ENCODE measurements around the gene SLC43A2.

SLC43A2 gene

DNA sequence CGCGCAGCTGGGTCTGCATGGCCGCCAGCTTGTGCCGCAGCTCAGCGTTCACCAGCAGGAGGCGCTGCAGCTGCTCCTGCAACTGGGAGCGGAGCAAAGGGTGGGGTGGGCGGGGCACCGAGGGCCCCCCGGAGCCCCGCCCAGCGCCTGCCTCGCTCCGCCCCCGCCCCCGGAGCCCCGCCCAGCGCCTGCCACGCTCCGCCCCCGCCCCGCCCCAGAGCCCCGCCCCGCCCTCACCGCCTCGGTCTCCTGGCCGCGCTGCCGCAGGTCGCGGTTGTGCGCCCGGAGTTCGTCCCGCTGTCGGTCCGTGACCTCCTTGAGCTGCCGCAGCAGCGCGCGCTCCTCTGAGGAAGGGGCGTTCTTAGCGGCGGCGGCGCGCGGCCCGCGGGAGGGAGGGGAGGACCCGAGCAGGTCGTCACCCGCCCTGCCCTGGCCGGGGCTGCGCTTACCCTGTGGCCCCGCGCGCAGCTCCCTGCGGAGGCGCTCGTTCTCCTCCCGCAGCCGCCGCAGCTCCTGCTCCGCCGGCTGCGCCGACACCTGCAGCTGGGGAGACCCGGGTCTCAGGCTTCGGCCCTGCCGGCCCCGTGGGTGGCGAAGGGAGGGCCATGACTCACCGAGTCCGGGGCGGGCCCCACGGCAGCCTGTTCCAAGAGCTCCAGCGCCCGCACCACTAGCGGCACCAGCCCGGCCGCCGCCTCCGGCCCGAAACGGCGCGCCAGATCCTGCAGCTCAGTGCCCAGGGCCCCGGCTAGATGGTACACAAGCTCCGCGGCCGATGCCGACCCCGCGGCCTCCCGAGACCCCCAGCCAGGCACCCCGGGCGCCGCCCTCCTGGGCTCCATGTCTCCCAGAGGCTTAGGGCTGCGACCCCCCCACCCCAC is 20.6 kb upstream of the SLC43A2 start:
- Mint-ChIP-seq H3K4me3 (peak overlapping the region; percentile 68), H3K36me3 (ENCODE audit: insufficient read depth) (peaks cover 36% of the 10 kb centered on the region), H3K27me3 (no peaks in the 10 kb centered on the region), H3K27ac (ENCODE audit: low read depth) (no peak overlapping the region), H3K9me3 (no peaks in the 10 kb centered on the region), H3K4me1 (peaks cover 4% of the 10 kb centered on the region)
- peak; percentile 89 to 90 for DNase-seq (ENCODE audit: low spot score in 2 of 2)
- ATAC-seq (replicated peaks; ENCODE audit: extremely low read depth, poor library complexity, severe bottlenecking), result peak; percentile 82

DNA sequence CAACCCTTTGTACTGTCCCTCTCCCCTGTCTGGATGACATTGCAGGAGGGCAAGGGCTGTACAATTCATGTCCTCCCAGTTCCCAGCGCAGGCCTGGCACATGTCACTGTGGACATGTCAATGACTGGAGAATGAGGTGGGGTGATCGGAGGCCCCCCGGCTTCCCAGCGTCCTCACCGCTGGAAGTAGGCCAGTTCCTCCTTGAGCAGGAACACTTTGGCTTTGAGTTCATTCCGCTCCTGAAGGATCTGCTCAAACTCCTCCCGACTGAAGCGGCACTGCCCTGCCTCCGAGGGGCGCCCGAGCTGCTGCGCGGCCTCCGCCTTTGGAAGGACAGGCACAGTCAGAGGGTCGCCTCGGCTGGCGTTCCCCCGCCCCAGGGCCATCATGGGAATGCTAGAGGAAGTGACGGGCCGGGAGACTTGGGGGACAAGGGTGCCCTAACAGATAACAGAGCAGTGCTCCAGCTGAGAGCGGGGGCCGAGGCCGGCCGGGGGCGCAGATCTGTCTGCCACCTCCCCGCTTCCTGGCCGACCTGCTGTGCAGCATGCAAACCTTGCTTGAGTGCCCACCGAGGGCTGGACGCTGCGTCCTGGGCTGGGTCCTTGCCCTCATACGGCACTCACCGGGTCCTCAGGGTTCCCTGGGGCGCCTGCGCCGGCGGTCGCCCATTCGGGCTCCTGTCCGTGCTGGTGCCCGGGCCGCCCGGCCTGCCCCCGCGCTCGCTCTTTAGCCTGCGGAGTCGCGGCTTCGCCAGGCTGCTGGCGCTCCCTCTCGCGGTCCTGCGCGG is 19.7 kb upstream of the SLC43A2 start:
- Mint-ChIP-seq H3K27ac (ENCODE audit: low read depth) (no peak overlapping the region), H3K4me3 (peak overlapping the region; percentile 68), H3K36me3 (ENCODE audit: insufficient read depth) (peaks cover 28% of the 10 kb centered on the region), H3K27me3 (no peaks in the 10 kb centered on the region), H3K4me1 (peaks cover 8% of the 10 kb centered on the region), H3K9me3 (no peaks in the 10 kb centered on the region)
- peak; percentile 1 for ATAC-seq (replicated peaks; ENCODE audit: extremely low read depth, poor library complexity, severe bottlenecking)
- DNase-seq (ENCODE audit: low spot score in 2 of 2), result no peak

DNA sequence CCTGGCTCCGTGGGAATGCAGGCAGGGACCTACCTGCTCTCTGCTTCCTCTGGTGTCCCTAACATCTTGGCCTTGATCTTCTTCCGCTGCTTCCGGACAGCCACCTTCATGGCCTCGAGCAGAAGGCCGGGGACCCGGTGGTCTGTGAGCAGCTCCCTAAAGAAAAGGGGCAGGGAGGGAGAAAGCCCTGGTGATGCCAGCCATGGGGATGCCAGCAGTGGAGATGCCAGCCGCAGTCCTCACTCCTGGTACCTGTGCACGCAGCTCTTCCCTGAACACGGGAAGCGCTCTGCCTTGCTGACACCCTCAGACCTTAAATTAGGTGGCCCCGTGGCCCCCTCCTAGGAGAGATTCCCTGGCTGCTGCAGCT is 19.2 kb upstream of the SLC43A2 start:
- H3K9me3 Mint-ChIP-seq, result no peaks in the 10 kb centered on the region
- H3K4me3 Mint-ChIP-seq, result peak overlapping the region; percentile 68
- peaks cover 22% of the 10 kb centered on the region for H3K36me3 Mint-ChIP-seq (ENCODE audit: insufficient read depth)
- no peak for DNase-seq (ENCODE audit: low spot score in 2 of 2)
- no peaks in the 10 kb centered on the region for H3K27me3 Mint-ChIP-seq
- no peak for ATAC-seq (replicated peaks; ENCODE audit: extremely low read depth, poor library complexity, severe bottlenecking)
- no peak overlapping the region for H3K27ac Mint-ChIP-seq (ENCODE audit: low read depth)
- H3K4me1 Mint-ChIP-seq, result peaks cover 8% of the 10 kb centered on the region

DNA sequence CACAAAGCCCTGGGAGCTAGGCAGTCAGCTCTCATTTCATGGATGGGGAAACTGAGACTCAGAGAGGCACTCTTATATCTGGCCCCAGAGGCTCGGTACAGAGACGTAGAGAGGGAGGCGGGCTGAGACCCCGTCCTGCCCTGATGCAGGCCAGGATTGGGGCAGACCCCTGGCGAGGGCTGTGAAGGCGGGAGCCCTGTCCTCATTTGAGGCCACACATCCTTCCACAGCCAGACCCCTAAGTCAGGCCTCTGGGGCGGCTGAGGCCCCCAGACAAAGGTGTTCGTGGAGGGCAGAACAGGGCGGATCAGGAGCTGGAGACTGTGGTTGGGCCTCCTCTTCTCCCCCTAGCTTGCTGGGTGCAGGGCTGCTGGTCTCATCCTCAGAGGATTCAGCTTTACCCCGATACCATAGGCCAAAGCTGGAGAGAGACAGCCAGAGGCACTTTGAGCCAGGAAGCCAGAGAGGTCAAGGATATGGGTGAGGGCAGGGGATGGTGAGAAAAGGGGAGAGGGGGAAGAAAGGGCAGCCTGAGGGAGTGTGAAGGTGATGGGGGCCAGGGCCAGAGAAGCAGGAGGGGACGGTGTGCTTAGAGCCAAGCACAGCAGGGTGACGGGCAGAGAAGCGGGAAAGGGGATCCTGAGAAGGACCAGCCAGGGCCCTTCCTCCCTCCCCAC is 17.7 kb upstream of the SLC43A2 start:
- Mint-ChIP-seq H3K4me3 (peak overlapping the region; percentile 43), H3K27me3 (no peaks in the 10 kb centered on the region), H3K36me3 (ENCODE audit: insufficient read depth) (peaks cover 7% of the 10 kb centered on the region), H3K4me1 (peaks cover 8% of the 10 kb centered on the region), H3K27ac (ENCODE audit: low read depth) (no peak overlapping the region), H3K9me3 (no peaks in the 10 kb centered on the region)
- DNase-seq (ENCODE audit: low spot score in 2 of 2) (no peak), ATAC-seq (replicated peaks; ENCODE audit: extremely low read depth, poor library complexity, severe bottlenecking) (no peak)

DNA sequence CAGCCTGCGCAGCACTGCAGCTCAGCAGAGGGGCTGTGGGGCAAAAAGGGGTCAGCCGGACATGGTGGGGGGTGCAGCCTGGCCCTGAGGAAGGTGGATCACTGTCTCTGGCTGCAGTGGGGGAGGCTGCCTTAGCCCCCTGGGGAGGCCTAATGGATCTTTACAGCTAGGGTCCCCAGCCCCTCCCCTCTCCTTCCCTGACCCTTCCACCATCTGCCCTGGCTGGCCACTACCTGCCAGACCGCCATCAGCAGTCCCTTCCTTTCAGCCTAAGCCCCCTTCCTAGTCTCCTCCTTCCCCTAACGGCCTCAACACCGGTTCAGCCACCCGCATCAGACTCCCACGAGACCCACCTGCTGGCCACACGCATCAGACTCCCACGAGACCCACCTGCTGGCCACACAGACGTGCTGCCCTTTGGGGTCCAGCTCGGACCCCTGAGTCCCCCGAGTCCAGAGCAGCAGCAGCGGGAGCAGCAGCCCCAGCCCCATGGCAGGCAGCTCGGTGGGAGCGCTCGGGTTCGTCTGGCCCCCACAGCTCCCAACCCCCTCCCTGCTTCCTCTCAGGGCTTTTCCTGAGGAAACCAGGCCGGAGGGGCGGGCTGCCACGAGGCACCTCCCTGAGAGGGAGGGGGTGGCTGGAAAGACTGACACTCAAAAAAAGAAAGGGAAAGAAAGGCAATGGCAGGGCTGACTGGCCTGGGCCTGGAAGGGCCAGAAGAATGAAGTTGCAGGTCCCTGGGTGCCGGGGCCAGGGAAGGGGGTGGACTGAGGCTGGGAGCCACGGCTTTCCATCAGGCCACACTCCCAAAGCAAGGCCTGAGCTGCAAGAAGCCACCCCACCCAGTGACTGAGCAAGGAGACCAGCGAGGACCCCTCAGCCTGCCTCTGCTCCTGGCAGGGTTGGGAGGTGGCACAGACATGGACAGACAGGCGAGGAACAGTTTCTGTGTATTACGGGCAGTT is 16.9 kb upstream of the SLC43A2 start, which contains the start of gene SCARF1:
TSS of gene SCARF1 (minus strand) at position 526 of the 965 bp plus-strand sequence. CDS start at position 491, 35 bp downstream.
- Mint-ChIP-seq H3K9me3 (no peaks in the 10 kb centered on the region), H3K4me3 (peak within 1 kb of the TSS; percentile 83), H3K4me1 (peaks cover 8% of the 10 kb centered on the region), H3K36me3 (ENCODE audit: insufficient read depth) (peaks cover 5% of the 10 kb centered on the region), H3K27me3 (no peaks in the 10 kb centered on the region), H3K27ac (ENCODE audit: low read depth) (no peak within 1 kb of the TSS)
- DNase-seq (ENCODE audit: low spot score in 2 of 2) (no peak), ATAC-seq (replicated peaks; ENCODE audit: extremely low read depth, poor library complexity, severe bottlenecking) (no peak)

DNA sequence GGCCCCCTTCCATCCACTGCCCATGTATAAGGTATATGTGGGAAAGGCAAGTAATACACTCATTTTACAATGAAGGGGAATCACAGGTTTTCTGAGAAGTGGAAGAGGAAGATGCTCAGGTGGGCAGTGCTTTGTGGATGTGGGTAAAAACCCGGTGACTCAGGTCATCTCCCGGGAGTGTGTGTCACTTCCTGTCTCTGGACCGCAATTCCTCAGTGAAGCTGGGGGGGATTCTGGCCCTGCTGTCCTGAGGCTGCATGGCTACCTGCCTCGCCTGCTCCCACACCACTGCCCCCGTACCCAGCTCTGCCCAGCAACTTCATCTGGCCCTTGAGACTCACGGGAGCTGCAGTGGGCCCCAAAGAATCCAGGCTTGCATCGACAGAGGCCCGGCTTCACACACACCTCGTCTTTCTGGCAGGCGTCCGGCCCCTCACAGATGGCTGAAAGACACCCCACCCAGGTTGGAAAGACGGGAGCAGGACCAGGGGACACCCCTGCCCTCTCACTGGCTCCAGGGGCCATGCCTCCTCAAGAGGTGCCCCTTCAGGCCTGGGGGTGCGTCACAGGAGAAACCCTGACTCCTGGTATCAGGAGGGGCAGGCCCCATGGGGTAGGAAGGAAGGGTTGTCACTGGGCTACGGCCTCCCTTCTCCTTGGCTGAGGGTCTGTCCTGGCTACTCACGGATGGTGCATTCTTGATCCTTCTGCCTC is 16.0 kb upstream of the SLC43A2 start:
- Mint-ChIP-seq H3K9me3 (no peaks in the 10 kb centered on the region), H3K36me3 (ENCODE audit: insufficient read depth) (peaks cover 5% of the 10 kb centered on the region), H3K27ac (ENCODE audit: low read depth) (no peak overlapping the region), H3K27me3 (no peaks in the 10 kb centered on the region), H3K4me1 (peaks cover 8% of the 10 kb centered on the region), H3K4me3 (peak overlapping the region; percentile 83)
- DNase-seq (ENCODE audit: low spot score in 2 of 2), result no peak
- no peak for ATAC-seq (replicated peaks; ENCODE audit: extremely low read depth, poor library complexity, severe bottlenecking)

- Mint-ChIP-seq H3K27ac (ENCODE audit: low read depth) (no peak overlapping the region), H3K4me1 (peaks cover 8% of the 10 kb centered on the region), H3K9me3 (no peaks in the 10 kb centered on the region), H3K27me3 (no peaks in the 10 kb centered on the region), H3K4me3 (peak overlapping the region; percentile 83), H3K36me3 (ENCODE audit: insufficient read depth) (peaks cover 4% of the 10 kb centered on the region)
- no peak for DNase-seq (ENCODE audit: low spot score in 2 of 2)
- no peak for ATAC-seq (replicated peaks; ENCODE audit: extremely low read depth, poor library complexity, severe bottlenecking)
Measured at GRCh38 chr17:1643999-1644492, 15.4 kb upstream of the SLC43A2 start.

DNA sequence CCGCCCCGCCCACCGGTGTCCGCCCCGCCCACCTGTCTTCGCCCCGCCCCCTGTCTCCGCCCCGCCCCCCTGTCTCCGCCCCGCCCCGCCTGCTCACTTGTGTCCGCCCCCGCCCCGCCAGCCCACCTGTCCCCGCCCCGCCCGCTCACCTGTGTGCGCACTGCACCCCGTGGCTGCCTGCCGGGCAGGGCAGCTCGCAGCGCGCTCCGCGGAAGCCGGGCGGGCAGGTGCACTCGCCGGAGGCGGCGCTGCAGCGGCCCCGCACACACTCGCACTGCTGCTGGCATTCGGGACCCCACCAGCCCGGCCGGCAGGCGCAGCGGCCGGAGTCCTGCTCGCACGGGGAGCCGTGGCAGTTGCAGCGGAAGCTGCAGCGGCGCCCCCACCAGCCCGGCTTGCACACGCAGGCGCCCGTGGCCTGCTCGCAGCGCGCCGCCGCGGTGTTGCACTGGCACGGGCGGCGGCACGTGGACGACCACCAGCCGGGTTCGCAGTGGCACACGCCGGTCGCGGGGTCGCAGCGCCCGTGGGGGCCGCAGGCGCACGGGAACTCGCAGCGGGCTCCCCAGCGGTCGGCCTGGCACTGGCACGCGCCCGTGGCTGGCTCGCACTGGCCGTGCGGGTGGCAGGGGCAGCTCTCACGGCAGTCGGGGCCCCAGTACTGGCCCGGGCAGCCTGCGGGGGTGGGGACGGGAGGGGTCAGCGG is 14.8 kb upstream of the SLC43A2 start:
- H3K36me3 Mint-ChIP-seq (ENCODE audit: insufficient read depth), result peaks cover 4% of the 10 kb centered on the region
- H3K27me3 Mint-ChIP-seq, result no peaks in the 10 kb centered on the region
- DNase-seq (ENCODE audit: low spot score in 2 of 2), result peak; percentile 48 to 52
- peaks cover 8% of the 10 kb centered on the region for H3K4me1 Mint-ChIP-seq
- no peaks in the 10 kb centered on the region for H3K9me3 Mint-ChIP-seq
- H3K27ac Mint-ChIP-seq (ENCODE audit: low read depth), result peak overlapping the region; percentile 72
- peak overlapping the region; percentile 83 for H3K4me3 Mint-ChIP-seq
- peak; percentile 65 for ATAC-seq (replicated peaks; ENCODE audit: extremely low read depth, poor library complexity, severe bottlenecking)

GRCh38 chr17:1641065-1641403 is 12.4 kb upstream of the SLC43A2 start:
- Mint-ChIP-seq H3K9me3 (no peaks in the 10 kb centered on the region), H3K27me3 (no peaks in the 10 kb centered on the region), H3K4me1 (peaks cover 8% of the 10 kb centered on the region), H3K36me3 (ENCODE audit: insufficient read depth) (peaks cover 2% of the 10 kb centered on the region), H3K4me3 (no peak overlapping the region), H3K27ac (ENCODE audit: low read depth) (no peak overlapping the region)
- ATAC-seq (replicated peaks; ENCODE audit: extremely low read depth, poor library complexity, severe bottlenecking), result no peak
- no peak for DNase-seq (ENCODE audit: low spot score in 2 of 2)

DNA sequence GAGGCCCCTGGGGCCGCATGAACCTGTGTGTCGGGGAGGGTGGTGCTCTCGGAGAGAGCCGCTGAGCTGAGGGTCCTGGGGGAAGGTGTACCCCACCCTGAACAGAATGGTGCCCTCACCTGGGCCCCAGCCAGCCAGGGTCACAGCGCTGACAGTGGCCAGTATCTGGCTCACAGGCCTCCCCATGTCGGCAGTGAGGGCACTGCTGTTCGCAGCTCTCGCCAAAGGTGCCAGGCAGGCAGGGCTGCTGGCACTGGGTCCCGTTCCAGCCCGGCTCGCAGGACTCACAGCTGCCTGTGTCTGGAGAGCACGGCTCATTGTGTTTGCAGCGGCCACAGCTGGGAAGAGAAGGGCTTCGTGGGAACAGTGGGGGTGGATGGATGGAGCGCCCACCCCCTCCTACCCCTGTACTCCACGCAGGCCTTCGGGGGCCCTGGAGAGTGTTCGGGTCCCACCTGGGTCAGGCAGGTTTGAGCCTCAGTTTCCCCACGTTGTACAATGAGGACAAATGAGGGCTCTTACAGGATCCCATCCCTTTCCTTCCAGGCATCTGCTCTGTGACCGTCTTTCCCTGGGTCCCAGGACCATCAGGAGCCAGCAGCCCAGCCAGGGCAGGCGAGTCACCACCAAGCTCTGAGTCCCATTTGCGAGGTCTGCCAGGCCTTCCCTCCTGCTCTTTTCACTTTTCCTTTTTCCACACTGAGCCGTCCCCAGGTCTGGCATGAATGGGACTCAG is 11.9 kb upstream of the SLC43A2 start:
- Mint-ChIP-seq H3K27ac (ENCODE audit: low read depth) (no peak overlapping the region), H3K36me3 (ENCODE audit: insufficient read depth) (peaks cover 2% of the 10 kb centered on the region), H3K4me3 (no peak overlapping the region), H3K9me3 (no peaks in the 10 kb centered on the region), H3K4me1 (peaks cover 8% of the 10 kb centered on the region), H3K27me3 (no peaks in the 10 kb centered on the region)
- ATAC-seq (replicated peaks; ENCODE audit: extremely low read depth, poor library complexity, severe bottlenecking) (no peak), DNase-seq (ENCODE audit: low spot score in 2 of 2) (no peak)

All from central memory CD8-positive, alpha-beta T cell (primary cell).